RWPE2 (cell line): ENCODE measurements around the gene SPIRE2.

Source experiments
- ATAC-seq: fragments of 200-7000 bp; cut with Tn5 transposase; 3 replicates; pipeline ENCODE4 v1.9.1; 2021; ENCODE audit warnings: low read depth
- DNase-seq: peaks from one replicate; pipeline ENCODE4 v3.0.0-alpha.2; 2020; ENCODE audit warnings: low spot score
- H3K27ac ChIP-seq: fragments of 450-650 bp; 2 replicates; pipeline ENCODE4 v1.5.1; 2017; ENCODE audit warnings: mild to moderate bottlenecking; ENCODE audit not compliant: poor library complexity, severe bottlenecking
- H3K27me3 ChIP-seq: fragments of 250-450 bp; sonication (Bioruptor Pico); 2 replicates; pipeline ENCODE4 v1.5.1; 2021; ENCODE audit warnings: mild to moderate bottlenecking, moderate library complexity; ENCODE audit not compliant: insufficient read depth, poor library complexity, severe bottlenecking
- H3K36me3 ChIP-seq: fragments of 250-450 bp; sonication (Bioruptor Pico); 2 replicates; pipeline ENCODE4 v1.5.1; 2020; ENCODE audit warnings: low read depth, mild to moderate bottlenecking, moderate library complexity
- H3K4me1 ChIP-seq: fragments of 250-450 bp; sonication (Bioruptor Pico); 2 replicates; pipeline ENCODE4 v1.5.1; 2021; ENCODE audit warnings: mild to moderate bottlenecking, moderate library complexity; ENCODE audit not compliant: insufficient read depth, poor library complexity, severe bottlenecking
- H3K4me3 ChIP-seq: fragments of 250-450 bp; sonication (Bioruptor Pico); 2 replicates; pipeline ENCODE4 v1.5.1; 2021; ENCODE audit warnings: mild to moderate bottlenecking, moderate library complexity; ENCODE audit not compliant: severe bottlenecking
- H3K9me3 ChIP-seq: fragments of 250-450 bp; sonication (Bioruptor Pico); 2 replicates; pipeline ENCODE4 v1.5.1; 2021; ENCODE audit warnings: mild to moderate bottlenecking, moderate library complexity; ENCODE audit not compliant: severe bottlenecking
- TF ChIP-seq, protein P1 (sequence below): fragments of 450-650 bp; IDR thresholded peaks from one replicate; pipeline ENCODE4 v1.5.1; 2017; ENCODE audit warnings: mild to moderate bottlenecking, moderate library complexity; ENCODE audit not compliant: poor library complexity, severe bottlenecking

Gene SPIRE2

DNA sequence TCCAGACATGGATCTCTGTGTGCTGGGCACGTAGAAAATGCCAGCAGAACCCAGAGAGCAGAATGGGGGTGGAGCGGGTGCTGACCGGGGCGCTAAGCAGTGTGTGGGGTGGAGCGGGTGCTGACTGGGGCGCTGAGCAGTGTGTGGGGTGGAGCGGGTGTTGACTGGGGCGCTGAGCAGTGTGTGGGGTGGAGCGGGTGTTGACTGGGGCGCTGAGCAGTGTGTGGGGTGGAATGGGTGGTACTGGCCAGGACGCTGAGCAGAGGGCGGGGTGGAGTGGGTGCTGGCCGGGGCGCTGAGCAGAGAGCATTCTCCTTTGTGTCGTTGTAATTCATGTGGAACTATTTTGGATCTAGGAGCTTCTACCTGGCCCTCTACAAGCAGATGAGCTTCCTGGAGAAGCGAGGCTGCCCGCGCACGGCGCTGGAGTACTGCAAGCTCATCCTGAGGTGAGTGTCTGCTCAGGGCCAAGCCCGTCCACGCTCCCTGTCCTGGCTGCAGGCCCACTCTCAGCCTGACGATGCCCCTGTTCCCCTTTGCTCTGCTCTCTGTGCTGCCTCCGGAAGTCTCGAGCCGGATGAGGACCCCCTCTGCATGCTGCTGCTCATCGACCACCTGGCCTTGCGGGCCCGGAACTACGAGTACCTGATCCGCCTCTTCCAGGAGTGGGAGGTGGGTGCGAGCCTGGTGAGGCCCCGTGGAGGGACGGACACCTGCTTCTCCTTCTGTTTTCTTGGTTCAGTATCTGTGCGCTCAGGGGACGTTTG, 70.1 kb downstream of the SPIRE2 start:
- DNase-seq: no peak
- TF ChIP-seq, protein P1, sequence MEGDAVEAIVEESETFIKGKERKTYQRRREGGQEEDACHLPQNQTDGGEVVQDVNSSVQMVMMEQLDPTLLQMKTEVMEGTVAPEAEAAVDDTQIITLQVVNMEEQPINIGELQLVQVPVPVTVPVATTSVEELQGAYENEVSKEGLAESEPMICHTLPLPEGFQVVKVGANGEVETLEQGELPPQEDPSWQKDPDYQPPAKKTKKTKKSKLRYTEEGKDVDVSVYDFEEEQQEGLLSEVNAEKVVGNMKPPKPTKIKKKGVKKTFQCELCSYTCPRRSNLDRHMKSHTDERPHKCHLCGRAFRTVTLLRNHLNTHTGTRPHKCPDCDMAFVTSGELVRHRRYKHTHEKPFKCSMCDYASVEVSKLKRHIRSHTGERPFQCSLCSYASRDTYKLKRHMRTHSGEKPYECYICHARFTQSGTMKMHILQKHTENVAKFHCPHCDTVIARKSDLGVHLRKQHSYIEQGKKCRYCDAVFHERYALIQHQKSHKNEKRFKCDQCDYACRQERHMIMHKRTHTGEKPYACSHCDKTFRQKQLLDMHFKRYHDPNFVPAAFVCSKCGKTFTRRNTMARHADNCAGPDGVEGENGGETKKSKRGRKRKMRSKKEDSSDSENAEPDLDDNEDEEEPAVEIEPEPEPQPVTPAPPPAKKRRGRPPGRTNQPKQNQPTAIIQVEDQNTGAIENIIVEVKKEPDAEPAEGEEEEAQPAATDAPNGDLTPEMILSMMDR: no peak
- Histone ChIP-seq H3K27ac (no peak overlapping the region), H3K4me3 (no peak overlapping the region), H3K27me3 (no peaks in the 10 kb centered on the region), H3K36me3 (peaks cover 73% of the 10 kb centered on the region), H3K9me3 (no peaks in the 10 kb centered on the region), H3K4me1 (no peaks in the 10 kb centered on the region)
- ATAC-seq: no peak

DNA sequence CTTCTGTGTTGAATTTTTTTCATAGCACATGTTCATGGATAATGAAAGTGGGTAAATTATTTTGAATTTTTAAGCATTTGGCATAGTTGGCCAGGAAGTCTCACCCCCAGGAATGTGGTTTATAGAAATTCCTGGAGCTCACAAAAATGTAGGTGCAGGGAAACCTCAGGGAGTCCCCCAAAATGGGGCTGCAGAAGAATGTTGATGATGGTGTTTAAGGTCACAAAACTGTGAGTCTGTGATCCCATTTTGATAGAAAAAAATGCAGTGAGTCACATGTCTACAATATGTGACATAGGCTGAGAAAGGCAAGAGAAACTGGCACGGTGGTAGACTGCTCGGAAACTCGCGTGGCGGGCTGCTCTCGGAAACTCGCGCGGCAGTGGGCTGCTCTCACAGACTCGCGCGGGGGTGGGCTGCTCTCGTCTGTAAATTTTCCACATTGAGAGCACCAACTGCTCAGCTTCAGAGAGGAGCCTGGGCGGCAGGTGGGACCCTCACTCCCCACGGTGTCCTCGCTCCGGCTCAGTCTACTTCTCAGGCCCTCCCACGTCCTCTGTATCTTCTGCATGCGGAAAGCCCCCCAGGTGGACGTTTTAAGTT, 71.7 kb downstream of the SPIRE2 start:
- no peak for ATAC-seq
- no peak overlapping the region for H3K27ac ChIP-seq
- TF ChIP-seq, protein P1: no peak
- no peaks in the 10 kb centered on the region for H3K27me3 ChIP-seq
- DNase-seq: no peak
- peaks cover 75% of the 10 kb centered on the region for H3K36me3 ChIP-seq
- H3K9me3 ChIP-seq: no peaks in the 10 kb centered on the region
- no peaks in the 10 kb centered on the region for H3K4me1 ChIP-seq
- H3K4me3 ChIP-seq: no peak overlapping the region

DNA sequence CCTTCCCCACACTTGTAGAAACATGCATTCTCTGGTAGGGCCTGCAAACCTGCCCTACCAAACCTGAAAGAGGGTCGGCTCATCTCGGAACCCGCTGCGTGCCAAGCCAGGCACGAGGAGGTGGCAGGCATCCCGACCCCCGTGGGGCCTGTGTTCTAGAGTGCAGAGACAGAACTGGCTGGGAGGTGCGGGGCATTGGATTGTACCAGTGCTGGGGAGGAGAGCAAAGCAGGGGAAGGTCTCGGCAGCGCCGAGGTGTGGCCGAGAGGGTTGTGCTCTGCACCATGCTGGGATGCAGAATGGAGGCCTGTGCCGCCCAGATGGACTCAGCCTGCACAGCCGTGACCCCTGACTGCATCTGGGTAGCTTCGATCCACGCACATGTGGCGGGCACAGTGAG, 72.6 kb downstream of the SPIRE2 start:
- Histone ChIP-seq H3K36me3 (peaks cover 75% of the 10 kb centered on the region), H3K27ac (no peak overlapping the region), H3K4me3 (no peak overlapping the region), H3K9me3 (no peaks in the 10 kb centered on the region), H3K27me3 (no peaks in the 10 kb centered on the region), H3K4me1 (no peaks in the 10 kb centered on the region)
- ATAC-seq (no peak), DNase-seq (no peak)
- TF ChIP-seq, protein P1: no peak

DNA sequence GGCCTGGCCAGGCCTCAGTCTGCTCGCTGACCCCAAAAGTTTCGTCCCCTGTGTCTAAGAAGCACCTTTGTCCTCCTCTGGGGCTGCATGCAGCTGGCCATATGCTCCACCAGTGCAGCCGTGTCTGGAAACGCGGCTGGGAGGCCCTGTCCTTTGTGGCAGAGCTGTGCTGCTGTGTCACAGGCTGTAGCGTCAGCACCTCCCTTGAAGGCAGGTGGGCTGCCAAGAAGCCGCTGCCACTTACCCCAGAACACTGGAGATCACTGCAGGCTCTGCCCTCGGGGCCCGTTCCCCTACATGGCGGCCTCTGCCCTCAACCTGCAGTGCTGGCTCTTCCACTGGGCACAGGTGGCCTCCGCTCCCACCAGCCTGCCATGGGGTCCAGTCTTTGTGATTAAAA, 74.7 kb downstream of the SPIRE2 start:
- H3K4me1 ChIP-seq: no peaks in the 10 kb centered on the region
- no peak for ATAC-seq
- H3K27ac ChIP-seq: no peak overlapping the region
- H3K9me3 ChIP-seq: no peaks in the 10 kb centered on the region
- DNase-seq: no peak
- no peak overlapping the region for H3K4me3 ChIP-seq
- H3K27me3 ChIP-seq: no peaks in the 10 kb centered on the region
- peaks cover 70% of the 10 kb centered on the region for H3K36me3 ChIP-seq
- TF ChIP-seq, protein P1: no peak
